ENCODE measurements around the gene AASDH. TPM values are rescaled to one million over a fixed set of nuclear protein-coding genes. Genes with fewer than 3 reads are reported as not detected.

AASDH gene
- total RNA-seq, 2 donors from 2014 or later: 16.2 to 24.0 TPM

DNA sequence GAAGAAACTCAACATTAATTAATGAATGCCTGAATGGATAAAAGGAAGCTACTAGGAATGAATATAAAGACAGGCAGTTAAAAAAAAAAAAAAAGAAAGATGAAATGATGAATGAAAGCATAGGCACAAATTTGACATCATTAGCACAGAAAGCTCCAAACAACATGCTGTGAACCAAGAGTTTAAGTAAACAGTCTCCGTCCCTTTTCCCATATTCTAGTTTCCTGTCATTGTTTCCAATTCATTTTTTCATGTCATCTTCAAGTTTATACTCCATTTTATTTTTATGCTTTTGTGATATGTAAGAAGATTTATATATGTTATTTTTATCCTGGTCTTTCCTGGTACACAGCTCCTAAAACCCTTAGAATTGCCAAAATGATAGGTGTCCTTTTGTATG lies 17.7 kb upstream of the AASDH start:
- no peaks in the 10 kb centered on the region for H3K4me1 ChIP-seq (ENCODE audit: control insufficient read depth, insufficient read depth, low read length)
- peak overlapping the region; percentile 12 for H3K27ac Mint-ChIP-seq
- H3K9me3 ChIP-seq (ENCODE audit: control insufficient read depth, low read length): no peaks in the 10 kb centered on the region
- no peaks in the 10 kb centered on the region for H3K27me3 Mint-ChIP-seq (ENCODE audit: insufficient read depth)
- H3K9me3 Mint-ChIP-seq: no peaks in the 10 kb centered on the region
- H3K27ac ChIP-seq (ENCODE audit: low read depth, low read length): no peak overlapping the region
- H3K27me3 ChIP-seq (ENCODE audit: control insufficient read depth, insufficient read depth, low read length, poor library complexity, severe bottlenecking): no peaks in the 10 kb centered on the region
- peaks cover 63% of the 10 kb centered on the region for H3K36me3 ChIP-seq (ENCODE audit: control insufficient read depth, insufficient read depth, low read length)
- H3K4me3 ChIP-seq (ENCODE audit: low read length): no peak overlapping the region
- no peak for DNase-seq
- H3K9ac ChIP-seq (ENCODE audit: extremely low read depth, low read length, poor library complexity, severe bottlenecking): no peak overlapping the region
- 92% methylated on average over 1 of the region's 1 CpG; no CpG with 5 or more reads in 1 of the 2 experiments for WGBS, 2 experiments (ENCODE audit: insufficient coverage in 1 of 2, insufficient read length in 1 of 2)
- H3K36me3 Mint-ChIP-seq (ENCODE audit: low read depth): peaks cover 58% of the 10 kb centered on the region
- H3K4me3 Mint-ChIP-seq: no peak overlapping the region
- peaks cover 5% of the 10 kb centered on the region for H3K4me1 Mint-ChIP-seq
- TF ChIP-seq, protein P1, sequence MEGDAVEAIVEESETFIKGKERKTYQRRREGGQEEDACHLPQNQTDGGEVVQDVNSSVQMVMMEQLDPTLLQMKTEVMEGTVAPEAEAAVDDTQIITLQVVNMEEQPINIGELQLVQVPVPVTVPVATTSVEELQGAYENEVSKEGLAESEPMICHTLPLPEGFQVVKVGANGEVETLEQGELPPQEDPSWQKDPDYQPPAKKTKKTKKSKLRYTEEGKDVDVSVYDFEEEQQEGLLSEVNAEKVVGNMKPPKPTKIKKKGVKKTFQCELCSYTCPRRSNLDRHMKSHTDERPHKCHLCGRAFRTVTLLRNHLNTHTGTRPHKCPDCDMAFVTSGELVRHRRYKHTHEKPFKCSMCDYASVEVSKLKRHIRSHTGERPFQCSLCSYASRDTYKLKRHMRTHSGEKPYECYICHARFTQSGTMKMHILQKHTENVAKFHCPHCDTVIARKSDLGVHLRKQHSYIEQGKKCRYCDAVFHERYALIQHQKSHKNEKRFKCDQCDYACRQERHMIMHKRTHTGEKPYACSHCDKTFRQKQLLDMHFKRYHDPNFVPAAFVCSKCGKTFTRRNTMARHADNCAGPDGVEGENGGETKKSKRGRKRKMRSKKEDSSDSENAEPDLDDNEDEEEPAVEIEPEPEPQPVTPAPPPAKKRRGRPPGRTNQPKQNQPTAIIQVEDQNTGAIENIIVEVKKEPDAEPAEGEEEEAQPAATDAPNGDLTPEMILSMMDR (conservative IDR thresholded peaks at IDR 0.05): no peak

DNA sequence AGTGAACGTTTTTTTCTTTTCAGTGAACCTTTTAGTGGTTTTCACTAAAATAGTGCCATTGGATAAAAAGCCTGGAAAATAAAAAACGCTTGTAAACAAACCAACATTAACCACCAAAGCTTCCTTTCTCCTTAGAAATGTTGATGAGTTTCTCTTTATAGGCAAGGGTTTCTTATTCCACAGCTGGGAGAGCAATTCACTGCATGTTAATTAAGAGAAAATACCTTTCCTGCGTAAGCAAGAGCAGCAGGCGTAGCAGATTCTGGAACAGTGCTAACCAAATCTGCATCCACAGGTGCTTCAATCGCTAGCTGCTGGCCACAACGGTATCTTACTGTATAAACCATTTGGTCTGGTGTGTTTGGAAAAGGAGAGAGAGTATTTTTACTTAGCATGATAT lies 13.3 kb upstream of the AASDH start:
- Histone ChIP-seq H3K9me3 (ENCODE audit: control insufficient read depth, low read length) (no peaks in the 10 kb centered on the region), H3K9ac (ENCODE audit: extremely low read depth, low read length, poor library complexity, severe bottlenecking) (no peak overlapping the region), H3K36me3 (ENCODE audit: control insufficient read depth, insufficient read depth, low read length) (peaks cover 86% of the 10 kb centered on the region), H3K27me3 (ENCODE audit: control insufficient read depth, insufficient read depth, low read length, poor library complexity, severe bottlenecking) (no peaks in the 10 kb centered on the region), H3K4me1 (ENCODE audit: control insufficient read depth, insufficient read depth, low read length) (no peaks in the 10 kb centered on the region), H3K4me3 (ENCODE audit: low read length) (no peak overlapping the region), H3K27ac (ENCODE audit: low read depth, low read length) (no peak overlapping the region)
- H3K27me3 Mint-ChIP-seq (ENCODE audit: insufficient read depth): no peaks in the 10 kb centered on the region
- H3K27ac Mint-ChIP-seq: peak overlapping the region; percentile 35
- H3K4me3 Mint-ChIP-seq: no peak overlapping the region
- 84 to 96% methylated on average over 4 to 6 of the region's 6 CpGs for WGBS, 2 experiments (ENCODE audit: insufficient coverage in 1 of 2, insufficient read length in 1 of 2)
- no peak for DNase-seq
- TF ChIP-seq, protein P1 (conservative IDR thresholded peaks at IDR 0.05): no peak
- no peaks in the 10 kb centered on the region for H3K4me1 Mint-ChIP-seq
- H3K9me3 Mint-ChIP-seq: no peaks in the 10 kb centered on the region
- H3K36me3 Mint-ChIP-seq (ENCODE audit: low read depth): peaks cover 51% of the 10 kb centered on the region

DNA sequence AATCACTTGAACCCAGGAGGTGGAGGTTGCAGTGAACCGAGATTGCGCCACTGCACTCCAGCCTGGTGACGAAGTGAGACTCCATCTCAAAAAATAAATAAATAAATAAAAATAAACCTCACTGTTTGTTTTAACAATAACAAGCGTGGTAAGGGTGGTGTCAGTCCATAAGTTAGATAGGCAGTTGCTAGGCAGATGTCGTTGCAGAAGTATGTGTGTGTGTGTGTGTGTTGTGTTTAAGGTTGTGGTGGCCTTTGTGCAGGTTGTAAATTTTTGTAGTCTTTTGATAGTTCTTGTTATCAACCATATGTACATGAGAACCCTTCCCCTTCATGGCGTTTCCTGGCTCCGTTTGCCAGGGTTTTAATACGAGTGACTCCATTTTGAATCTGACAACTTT lies 4.0 kb upstream of the AASDH start:
- 97 to 100% methylated on average over 3 to 7 of the region's 8 CpGs for WGBS, 2 experiments (ENCODE audit: insufficient coverage in 1 of 2, insufficient read length in 1 of 2)
- TF ChIP-seq, protein P1 (conservative IDR thresholded peaks at IDR 0.05): no peak
- Histone ChIP-seq H3K4me3 (ENCODE audit: low read length) (no peak overlapping the region), H3K27me3 (ENCODE audit: control insufficient read depth, insufficient read depth, low read length, poor library complexity, severe bottlenecking) (no peaks in the 10 kb centered on the region), H3K4me1 (ENCODE audit: control insufficient read depth, insufficient read depth, low read length) (peaks cover 4% of the 10 kb centered on the region), H3K9me3 (ENCODE audit: control insufficient read depth, low read length) (no peaks in the 10 kb centered on the region), H3K9ac (ENCODE audit: extremely low read depth, low read length, poor library complexity, severe bottlenecking) (no peak overlapping the region), H3K27ac (ENCODE audit: low read depth, low read length) (no peak overlapping the region), H3K36me3 (ENCODE audit: control insufficient read depth, insufficient read depth, low read length) (peaks cover 31% of the 10 kb centered on the region)
- Mint-ChIP-seq H3K4me1 (peaks cover 32% of the 10 kb centered on the region), H3K27me3 (ENCODE audit: insufficient read depth) (no peaks in the 10 kb centered on the region), H3K27ac (no peak overlapping the region), H3K36me3 (ENCODE audit: low read depth) (peaks cover 18% of the 10 kb centered on the region), H3K4me3 (no peak overlapping the region), H3K9me3 (no peaks in the 10 kb centered on the region)
- no peak for DNase-seq

Measured in endodermal cell (in vitro differentiated cells).